CD14-positive monocyte (primary cell): ENCODE data around the gene TMEM82. TPM values are rescaled to one million over a fixed set of nuclear protein-coding genes. Genes with fewer than 3 reads are reported as not detected.

Source experiments
- DNase-seq, 3 donors: peaks; one replicate each; pipeline ENCODE4 v3.0.0-alpha.2; 2011 to 2022
- H2AFZ ChIP-seq: 2 replicates; pipeline ENCODE4 v1.6.0; 2012; ENCODE audit warnings: mild to moderate bottlenecking, low read depth, low read length, inconsistent platforms; ENCODE audit not compliant: insufficient read depth, poor library complexity, severe bottlenecking
- H3K27ac ChIP-seq, 2 donors: 1 replicate in 1 of 2; 2 replicates in 1 of 2; pipeline ENCODE4 v1.5.1; 2012 to 2013; ENCODE audit warnings: low read length in 2 of 2, control low read depth in 1 of 2, inconsistent platforms in 1 of 2, low read depth in 1 of 2, mild to moderate bottlenecking in 1 of 2
- H3K27me3 ChIP-seq, 2 donors: one replicate each; pipeline versions ENCODE4 v1.6.0 to v1.6.1; 2011 to 2013; ENCODE audit warnings: low read length in 2 of 2; ENCODE audit not compliant: control insufficient read depth in 2 of 2, insufficient read depth in 2 of 2
- H3K36me3 ChIP-seq, 2 donors: replicated peaks in 1 of 2; 1 replicate in 1 of 2; 2 replicates in 1 of 2; pipeline versions ENCODE4 v1.5.1 to v1.6.1; 2012 to 2013; ENCODE audit warnings: low read length in 2 of 2, control low read depth in 1 of 2, inconsistent platforms in 1 of 2, mild to moderate bottlenecking in 1 of 2; ENCODE audit not compliant: insufficient read depth in 2 of 2, control insufficient read depth in 1 of 2
- H3K4me1 ChIP-seq, 2 donors: 1 replicate in 1 of 2; 2 replicates in 1 of 2; pipeline versions ENCODE4 v1.5.1 to v1.6.1; 2012 to 2013; ENCODE audit warnings: low read length in 2 of 2, control low read depth in 1 of 2, inconsistent platforms in 1 of 2, mild to moderate bottlenecking in 1 of 2, moderate library complexity in 1 of 2; ENCODE audit not compliant: insufficient read depth in 2 of 2, control insufficient read depth in 1 of 2
- H3K4me2 ChIP-seq: replicated peaks from 2 replicates; pipeline ENCODE3; 2012; ENCODE audit warnings: low read length, moderate library complexity, mild to moderate bottlenecking; ENCODE audit not compliant: poor library complexity, severe bottlenecking; ENCODE audit errors: extremely low read depth
- H3K4me3 ChIP-seq, 3 experiments: fragments of 200-600 bp in 1 of 3; sonication (generic) in 1 of 3; replicated peaks in 1 of 3; 1 replicate in 2 of 3; 2 replicates in 1 of 3; pipeline ENCODE4 v1.5.1; 2011 to 2013; ENCODE audit warnings: low read length in 3 of 3, mild to moderate bottlenecking in 3 of 3, control low read depth in 2 of 3, low read depth in 2 of 3, inconsistent platforms in 1 of 3, moderate library complexity in 1 of 3
- H3K79me2 ChIP-seq: 2 replicates; pipeline ENCODE4 v1.6.0; 2012; ENCODE audit warnings: mild to moderate bottlenecking, control low read depth, inconsistent platforms, low read length, moderate library complexity; ENCODE audit not compliant: insufficient read depth
- H3K9ac ChIP-seq: 2 replicates; pipeline ENCODE4 v1.6.0; 2017; ENCODE audit warnings: low read length, mild to moderate bottlenecking; ENCODE audit not compliant: insufficient read depth, poor library complexity, severe bottlenecking
- H3K9me3 ChIP-seq, 2 donors: replicated peaks in 1 of 2; 1 replicate in 1 of 2; 2 replicates in 1 of 2; pipeline versions ENCODE4 v1.5.1 to v1.6.1; 2012 to 2013; ENCODE audit warnings: low read length in 2 of 2, control low read depth in 1 of 2; ENCODE audit not compliant: control insufficient read depth in 1 of 2, insufficient read depth in 1 of 2
- H4K20me1 ChIP-seq: 2 replicates; pipeline ENCODE4 v1.6.0; 2012; ENCODE audit warnings: mild to moderate bottlenecking, low read length, control low read depth, moderate library complexity; ENCODE audit not compliant: insufficient read depth
- H3K27ac Mint-ChIP-seq, 7 donors: one replicate each; pipeline ENCODE4 v1.8.0; 2020; ENCODE audit warnings: mild to moderate bottlenecking in 7 of 7, mixed read lengths in 7 of 7, moderate library complexity in 6 of 7, inconsistent platforms in 2 of 7
- H3K27me3 Mint-ChIP-seq, 3 donors: one replicate each; pipeline ENCODE4 v1.8.0; 2021 to 2022; ENCODE audit warnings: low read depth in 3 of 3, mild to moderate bottlenecking in 3 of 3, mixed read lengths in 3 of 3, moderate library complexity in 3 of 3, inconsistent platforms in 1 of 3
- H3K36me3 Mint-ChIP-seq, 2 donors: one replicate each; pipeline ENCODE4 v1.8.0; 2020; ENCODE audit warnings: mixed read lengths in 2 of 2, inconsistent platforms in 1 of 2, mild to moderate bottlenecking in 1 of 2
- H3K4me1 Mint-ChIP-seq: one replicate; pipeline ENCODE4 v1.8.0; 2020; ENCODE audit warnings: mild to moderate bottlenecking, mixed read lengths
- H3K4me3 Mint-ChIP-seq, 2 donors: one replicate each; pipeline ENCODE4 v1.8.0; 2020; ENCODE audit warnings: mild to moderate bottlenecking in 2 of 2, mixed read lengths in 2 of 2, moderate library complexity in 1 of 2
- H3K9me3 Mint-ChIP-seq, 7 donors: one replicate each; pipeline ENCODE4 v1.8.0; 2020 to 2022; ENCODE audit warnings: mixed read lengths in 7 of 7, mild to moderate bottlenecking in 6 of 7, moderate library complexity in 6 of 7, inconsistent platforms in 2 of 7
- CTCF ChIP-seq: fragments of 200-600 bp; IDR thresholded peaks from one replicate; pipeline ENCODE4 v1.8.0; 2022; ENCODE audit warnings: antibody characterized with exemption, mild to moderate bottlenecking
- WGBS: methylation state at CpG from one replicate; pipeline ENCODE4 v1.1.5; 2013; ENCODE audit warnings: missing lambda C conversion rate; ENCODE audit not compliant: insufficient coverage; 5-methylcytosine and 5-hydroxymethylcytosine counted together
- intact Hi-C, 2 donors: fragments of 100-400 bp; cut with micrococcal nuclease; formaldehyde crosslinking; loops; one replicate each; pipeline versions ENCODE4 v1.15.0 to v1.15.1; 2023
- polyA plus RNA-seq, 3 donors: library from polyadenylated mRNA; depleted of rRNA in 1 of 3; unstranded in 2 of 3; stranded (reverse) in 1 of 3; fragments of 300-500 nt in 2 of 3; fragments of >200 nt in 1 of 3; fragmentation: Illumina TruSeq in 2 of 3; gene quantifications; 1 replicate in 2 of 3; 2 replicates in 1 of 3; pipeline ENCODE4 v1.2.3, GENCODE V29; 2012 to 2021

TMEM82 gene
- polyA plus RNA-seq, 3 donors, result not detected

- H3K79me2 ChIP-seq, result no peaks in the 10 kb centered on the region
- peaks cover 4% of the 10 kb centered on the region for H3K4me1 Mint-ChIP-seq
- H3K27ac ChIP-seq, result no peak overlapping the region
- TF ChIP-seq CTCF, result no peak
- H3K4me2 ChIP-seq, result no peak overlapping the region
- intact Hi-C loops, result no loop called here
- H3K36me3 Mint-ChIP-seq, result peaks cover 4 to 11% of the 10 kb centered on the region in 2 donors
- H3K4me3 ChIP-seq, result no peak overlapping the region
- no peak overlapping the region for H3K9ac ChIP-seq
- H3K9me3 Mint-ChIP-seq, result peaks cover 0 to 1% (median 0%) of the 10 kb centered on the region in 7 donors
- no peaks in the 10 kb centered on the region for H3K9me3 ChIP-seq
- H3K27me3 ChIP-seq, result no peaks in the 10 kb centered on the region
- WGBS, result 93% methylated on average over 16 of the region's 16 CpGs
- peaks cover 0 to 3% (median 1%) of the 10 kb centered on the region in 3 donors for H3K27me3 Mint-ChIP-seq
- no peaks in the 10 kb centered on the region for H4K20me1 ChIP-seq
- H3K4me3 Mint-ChIP-seq, result no peak overlapping the region
- H3K27ac Mint-ChIP-seq, result peak overlapping the region in 4 of 7 donors; percentile 15 to 63 (median 54)
- no peaks in the 10 kb centered on the region for H3K4me1 ChIP-seq
- no peak overlapping the region for H2AFZ ChIP-seq
- no peak for DNase-seq
- peaks cover 8 to 11% of the 10 kb centered on the region in 2 donors for H3K36me3 ChIP-seq
Measured at GRCh38 chr1:15739259-15739658, 3.0 kb upstream of the TMEM82 start.

- no peaks in the 10 kb centered on the region for H3K9me3 ChIP-seq
- Mint-ChIP-seq H3K4me3 (no peak overlapping the region), H3K27ac (peak overlapping the region in 4 of 7 donors; percentile 15 to 63 (median 54)), H3K4me1 (peaks cover 4% of the 10 kb centered on the region), H3K36me3 (peaks cover 1 to 7% of the 10 kb centered on the region in 2 donors), H3K27me3 (peaks cover 0 to 3% (median 1%) of the 10 kb centered on the region in 3 donors), H3K9me3 (peaks cover 0 to 1% (median 0%) of the 10 kb centered on the region in 7 donors)
- 97% methylated on average over 7 of the region's 7 CpGs for WGBS
- no peak overlapping the region for H3K4me3 ChIP-seq
- H3K27ac ChIP-seq, result no peak overlapping the region
- no peaks in the 10 kb centered on the region for H3K27me3 ChIP-seq
- H2AFZ ChIP-seq, result no peak overlapping the region
- H3K4me1 ChIP-seq, result no peaks in the 10 kb centered on the region
- H3K9ac ChIP-seq, result no peak overlapping the region
- intact Hi-C loops, result loop anchor here in 1 of 2 donors (2.0 kb wide), 1 partner anchor 145 kb away; no protein-coding TSS in a partner anchor
- TF ChIP-seq CTCF, result no peak
- H3K36me3 ChIP-seq, result peaks cover 3 to 6% of the 10 kb centered on the region in 2 donors
- DNase-seq, result no peak
- no peak overlapping the region for H3K4me2 ChIP-seq
- no peaks in the 10 kb centered on the region for H3K79me2 ChIP-seq
- H4K20me1 ChIP-seq, result no peaks in the 10 kb centered on the region
Measured at GRCh38 chr1:15739745-15740144, 2.6 kb upstream of the TMEM82 start.
